HG03354 (cell line): ENCODE measurements around the gene MZT2A.
"Not testable (repeated sequence)": the region's sequence is repeated elsewhere in the genome, so short reads cannot be mapped to it uniquely, and the experiment has no call there.

Source experiments
- ATAC-seq: cut with Tn5 transposase; IDR thresholded peaks from one replicate; pipeline ENCODE4 v1.9.1; 2021; ENCODE audit warnings: mild to moderate bottlenecking; ENCODE audit not compliant: unreplicated experiment, poor library complexity, severe bottlenecking

Gene MZT2A

DNA sequence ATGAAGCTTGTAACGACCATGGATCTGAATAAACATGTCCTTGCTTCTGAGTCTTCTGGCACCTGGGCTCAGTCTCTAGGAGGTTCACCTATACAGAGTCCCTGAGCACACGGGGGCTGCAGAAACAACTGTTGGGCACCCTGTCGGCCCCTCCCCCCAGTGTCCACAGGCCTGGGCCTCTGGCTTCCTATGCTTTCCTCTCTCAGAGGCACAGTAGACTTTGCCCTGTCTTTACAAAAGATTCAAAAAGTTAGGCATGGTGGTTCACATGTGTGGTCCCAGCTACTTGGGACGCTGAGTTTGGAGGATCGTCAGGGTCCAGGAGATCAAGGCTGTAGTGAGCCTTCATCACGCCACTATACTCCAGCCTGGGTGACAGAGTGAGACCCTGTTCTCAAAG lies 29.3 kb upstream of the MZT2A start:
- not testable (repeated sequence) for ATAC-seq

DNA sequence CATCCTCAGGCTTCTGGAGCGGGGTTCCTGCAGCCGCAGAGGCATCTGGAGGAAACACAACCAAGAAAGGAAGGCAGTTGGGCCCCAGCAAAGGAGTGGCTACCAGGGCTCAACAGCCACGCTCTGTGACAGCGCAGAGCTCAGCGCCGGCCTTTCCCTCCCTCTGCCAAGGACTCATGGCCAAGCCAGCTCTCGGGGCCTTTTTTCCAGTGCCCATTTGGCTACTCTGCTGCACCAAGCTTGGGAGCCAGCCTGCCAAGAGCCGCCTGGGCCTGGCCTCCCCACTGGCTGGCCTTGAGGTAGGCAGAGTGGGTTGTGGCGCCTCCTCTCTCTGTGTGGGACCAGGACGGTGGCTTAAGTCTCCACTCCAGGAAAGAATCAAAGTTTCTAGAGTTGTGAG lies 28.3 kb upstream of the MZT2A start:
- no peak for ATAC-seq

DNA sequence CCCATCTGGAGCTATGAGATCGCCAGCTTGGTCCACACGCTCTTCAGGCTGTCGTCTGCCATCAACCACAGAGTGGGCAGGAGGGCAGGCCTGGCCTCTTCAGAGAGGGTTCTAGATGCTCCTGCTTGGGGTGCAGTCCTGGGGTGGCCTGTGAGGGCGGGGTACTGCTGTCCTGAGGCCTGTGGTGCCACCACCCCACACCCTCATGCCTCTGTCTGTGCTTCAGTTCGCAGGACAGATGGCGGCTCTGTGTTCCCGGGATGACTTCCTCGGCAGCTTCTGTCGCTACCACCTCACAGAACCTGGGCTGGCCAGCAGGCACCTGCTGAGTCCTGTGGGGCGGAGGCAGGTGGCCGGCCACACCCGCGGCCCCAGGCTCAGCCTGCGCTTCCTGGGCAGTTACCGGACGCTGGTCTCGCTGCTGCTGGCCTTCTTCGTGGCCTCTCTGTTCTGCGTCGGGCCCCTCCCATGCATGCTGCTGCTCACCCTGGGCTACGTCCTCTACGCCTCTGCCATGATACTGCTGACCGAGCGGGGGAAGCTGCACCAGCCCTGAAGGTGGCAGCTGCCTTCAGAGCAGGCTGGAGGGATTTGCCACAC lies 27.8 kb upstream of the MZT2A start:
- not testable (repeated sequence) for ATAC-seq

DNA sequence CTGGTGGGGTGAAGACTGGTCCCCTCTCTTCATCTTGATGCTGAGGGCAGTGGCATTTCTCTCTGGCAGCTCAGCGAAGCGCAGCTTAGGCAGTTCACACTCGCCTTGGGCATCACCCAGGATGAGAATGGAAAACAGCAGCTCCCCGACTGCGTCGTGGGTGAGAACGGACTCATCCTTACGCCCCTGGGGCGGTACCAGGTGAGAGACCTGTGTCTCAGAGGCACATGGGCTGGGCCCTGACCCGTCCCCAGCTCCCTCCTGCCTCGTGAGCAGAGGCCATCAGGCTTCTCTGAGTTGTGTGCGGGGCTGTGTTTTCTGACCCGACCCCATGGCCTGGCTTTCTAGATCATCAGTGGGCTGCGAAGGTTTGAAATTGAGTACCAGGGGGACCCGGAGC lies 27.3 kb upstream of the MZT2A start:
- ATAC-seq, result no peak

DNA sequence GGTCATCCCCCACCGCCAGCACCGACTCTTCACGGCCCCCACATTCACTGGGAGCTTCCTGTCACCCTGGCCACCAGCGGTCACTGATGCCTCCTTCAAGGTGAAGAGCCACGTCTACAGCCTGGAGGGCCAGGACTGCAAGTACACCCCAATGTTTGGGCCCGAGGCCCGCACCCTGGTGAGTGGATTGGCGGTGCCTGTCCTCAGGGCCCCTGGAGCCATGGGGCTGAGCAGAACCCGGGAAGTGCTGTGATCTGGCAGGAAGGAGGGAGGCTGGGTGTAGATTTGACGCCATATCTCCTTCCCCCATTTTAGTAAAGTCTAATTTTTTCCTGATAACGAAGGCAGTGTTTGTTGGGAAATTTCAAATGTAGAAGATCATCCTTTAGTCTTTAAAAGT lies 26.3 kb upstream of the MZT2A start:
- not testable (repeated sequence) for ATAC-seq

DNA sequence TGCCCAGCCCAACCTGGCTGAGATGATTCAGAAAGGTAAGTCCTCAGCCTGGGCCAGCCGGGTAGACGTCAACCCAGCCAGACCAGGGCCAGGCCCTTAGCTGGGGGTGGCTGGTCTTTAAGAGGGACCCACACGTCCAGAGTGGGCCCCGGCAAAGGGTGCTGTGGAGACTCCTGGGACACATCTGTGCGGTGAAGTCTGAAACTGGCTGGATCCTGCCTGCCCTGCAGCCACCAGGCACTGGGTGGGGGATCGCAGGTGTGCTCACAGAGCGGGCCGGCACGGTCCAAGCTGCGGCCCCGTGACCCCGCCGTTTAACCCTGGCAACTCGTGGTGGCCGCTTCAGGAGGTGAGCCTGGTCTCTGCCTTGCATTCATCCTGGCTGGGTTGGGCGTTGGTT lies 25.7 kb upstream of the MZT2A start:
- not testable (repeated sequence) for ATAC-seq

DNA sequence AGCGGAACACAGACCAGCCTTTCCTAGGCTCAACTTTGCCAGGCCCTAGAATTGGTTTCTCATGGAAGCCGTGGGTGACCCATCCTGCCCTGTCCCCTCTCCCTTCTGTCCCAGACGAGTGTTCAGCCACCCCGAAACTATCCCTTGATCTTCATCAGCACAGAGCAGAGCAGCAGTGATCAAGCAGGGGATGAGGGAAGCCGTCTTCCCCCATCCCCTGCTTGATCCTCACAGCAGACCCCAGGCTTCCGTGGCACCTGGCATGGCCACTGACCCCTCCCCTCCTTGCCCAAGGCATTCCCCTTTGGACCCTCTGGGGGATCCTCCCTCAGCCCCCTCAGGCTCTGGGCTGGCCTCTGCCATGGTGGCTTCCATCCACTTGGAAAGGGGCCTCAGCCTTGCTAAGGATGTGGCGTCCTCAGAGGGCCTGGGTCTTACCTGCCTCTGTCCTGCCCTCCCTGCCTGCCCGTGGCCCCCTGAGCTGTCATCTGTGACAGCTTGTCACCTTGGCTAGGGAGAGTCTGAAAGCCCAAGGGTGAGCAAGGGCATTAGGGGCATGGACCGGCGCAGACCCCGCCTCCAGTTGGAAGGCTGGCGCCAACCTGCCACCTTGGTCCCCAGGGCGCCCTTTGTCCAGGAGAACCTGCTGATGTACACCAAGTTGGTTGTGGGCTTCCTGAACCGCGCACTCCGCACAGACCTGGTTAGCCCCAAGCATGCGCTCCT lies 25.1 kb upstream of the MZT2A start:
- no peak for ATAC-seq

DNA sequence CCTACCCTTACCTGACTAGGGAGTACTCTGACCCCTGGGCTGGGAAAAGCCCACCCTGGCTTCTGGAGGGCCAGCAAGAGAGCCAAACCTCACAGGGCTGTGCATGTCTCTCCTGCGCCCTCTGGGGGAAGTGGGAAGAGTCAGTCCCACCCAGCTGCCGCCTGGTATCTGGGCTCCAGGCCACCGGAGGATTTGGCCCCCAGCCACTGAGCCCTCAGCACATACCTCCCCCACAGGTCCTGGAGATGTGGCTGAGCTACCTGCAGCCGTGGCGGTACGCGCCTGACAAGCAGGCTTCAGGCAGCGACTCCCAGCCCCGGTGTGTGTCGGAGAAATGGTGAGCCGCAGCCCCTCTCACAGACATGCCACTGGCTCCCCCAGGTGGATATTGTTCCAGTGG lies 24.4 kb upstream of the MZT2A start:
- ATAC-seq, result not testable (repeated sequence)

DNA sequence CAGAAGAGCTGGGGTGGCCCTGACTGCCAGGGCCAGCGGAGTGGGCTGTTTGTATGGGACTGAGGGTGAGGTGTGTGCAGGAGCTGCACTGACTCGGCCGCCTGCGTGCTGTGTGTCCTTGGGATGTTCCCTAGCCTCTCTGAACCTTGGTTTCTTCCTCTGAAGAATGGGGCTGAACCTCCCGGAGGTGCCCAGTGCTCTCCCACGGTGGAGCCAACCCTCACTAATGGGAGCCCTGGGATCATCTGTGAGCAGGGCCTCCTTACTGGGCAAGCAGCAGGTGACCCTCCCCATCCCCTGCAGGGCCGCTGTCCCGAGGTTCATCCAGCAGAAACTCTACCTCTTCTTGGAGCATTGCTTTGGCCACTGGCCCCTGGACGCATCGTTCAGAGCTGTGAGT lies 23.8 kb upstream of the MZT2A start:
- ATAC-seq, result no peak

DNA sequence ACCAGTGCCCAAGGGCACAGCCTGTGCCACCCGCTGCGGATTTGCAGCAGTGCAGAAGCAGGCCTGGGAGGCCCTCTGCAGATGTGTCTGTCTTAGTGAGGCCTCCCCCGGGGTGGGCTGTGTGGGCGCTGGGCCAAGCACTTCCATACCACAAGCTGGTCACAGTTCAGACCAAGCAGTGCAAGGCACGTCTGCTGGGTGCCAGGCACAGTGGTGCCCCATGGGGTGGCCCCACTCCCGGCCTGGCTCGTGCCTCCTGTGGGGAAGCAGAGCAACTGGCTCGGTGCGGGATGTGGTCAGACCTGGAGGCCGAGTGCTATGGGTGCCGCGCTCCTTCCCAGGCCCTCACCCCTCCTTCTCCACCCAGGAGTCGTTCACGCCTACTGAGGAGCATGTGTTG lies 23.0 kb upstream of the MZT2A start:
- ATAC-seq, result not testable (repeated sequence)

DNA sequence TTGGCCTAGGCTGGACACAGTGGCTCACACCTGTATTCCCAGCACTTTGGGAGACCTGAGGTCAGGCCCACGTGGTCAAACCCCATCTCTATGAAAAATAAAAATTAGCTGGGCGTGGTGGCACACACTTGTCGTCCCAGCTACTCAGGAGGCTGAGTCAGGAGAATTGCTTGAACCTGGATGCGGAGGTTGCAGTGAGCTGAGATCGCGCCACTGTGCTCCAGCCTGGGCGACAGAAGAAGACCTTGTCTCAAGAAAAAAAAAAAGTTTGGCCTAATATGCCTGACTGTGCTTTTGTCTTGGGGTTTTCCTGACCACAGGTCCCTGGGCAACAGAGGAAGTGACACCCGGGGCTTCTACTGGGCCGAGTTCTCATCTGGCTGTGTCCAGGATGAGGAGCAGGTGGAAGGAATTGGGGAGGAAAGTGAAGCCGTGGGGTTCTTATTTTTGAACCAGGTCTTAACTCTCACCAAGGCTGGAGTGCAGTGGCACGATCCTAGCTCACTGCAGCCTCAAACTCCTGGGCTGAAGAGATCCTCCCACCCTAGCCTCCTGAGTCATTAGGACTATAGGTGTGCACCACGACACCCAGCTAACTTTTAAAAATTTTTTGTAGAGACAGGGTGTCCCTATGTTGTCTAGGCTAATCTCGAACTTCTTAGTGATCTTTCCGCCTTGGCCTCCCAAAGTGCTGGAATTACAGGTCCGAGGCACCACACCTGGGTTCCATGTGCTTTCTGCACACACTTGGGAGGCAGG lies 22.4 kb upstream of the MZT2A start:
- peak; percentile 79 for ATAC-seq

DNA sequence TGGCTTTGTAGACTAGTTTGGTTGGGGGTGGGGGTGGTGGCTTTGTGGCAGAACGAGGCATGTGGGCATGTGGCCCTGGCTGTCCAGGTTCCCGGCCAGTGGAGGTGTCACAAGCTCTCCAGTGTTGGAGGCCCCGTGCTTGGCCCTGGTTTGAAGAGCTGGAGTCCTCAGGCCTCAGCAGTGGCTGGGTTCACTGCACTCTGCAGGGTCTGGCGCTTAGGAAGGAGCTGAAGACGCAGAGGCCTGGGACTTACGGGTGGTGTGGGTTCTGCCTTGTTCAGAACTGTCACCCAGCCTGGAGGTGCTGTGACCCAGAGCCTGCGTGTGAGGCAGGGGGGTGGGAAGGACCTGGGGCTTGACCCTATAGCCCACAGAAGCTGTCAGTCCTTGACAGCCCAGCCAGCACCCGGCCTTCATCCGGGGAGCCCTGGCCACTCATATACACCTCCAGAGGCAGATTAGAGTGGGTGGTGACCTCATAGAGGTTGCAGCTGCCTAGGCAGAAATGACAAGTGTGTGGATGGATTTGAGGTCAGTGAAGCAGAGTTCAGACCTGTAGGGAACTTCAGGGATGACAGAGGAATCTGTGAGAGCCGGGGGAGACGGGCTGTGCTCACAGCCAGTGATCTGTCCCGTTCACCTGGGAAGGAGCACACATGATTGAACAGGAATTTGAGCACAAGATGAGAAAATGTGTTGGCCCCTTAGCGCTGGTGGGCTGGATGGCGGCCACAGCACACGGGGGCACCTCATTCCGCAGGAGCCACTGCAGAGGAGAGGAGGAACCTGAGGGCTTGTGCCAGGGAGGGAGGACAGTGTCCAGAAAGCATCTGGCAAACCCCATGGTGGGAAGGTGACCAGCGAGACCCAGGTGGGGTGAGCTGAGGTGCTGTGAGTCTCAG lies 20.0 kb upstream of the MZT2A start:
- ATAC-seq, result not testable (repeated sequence)

DNA sequence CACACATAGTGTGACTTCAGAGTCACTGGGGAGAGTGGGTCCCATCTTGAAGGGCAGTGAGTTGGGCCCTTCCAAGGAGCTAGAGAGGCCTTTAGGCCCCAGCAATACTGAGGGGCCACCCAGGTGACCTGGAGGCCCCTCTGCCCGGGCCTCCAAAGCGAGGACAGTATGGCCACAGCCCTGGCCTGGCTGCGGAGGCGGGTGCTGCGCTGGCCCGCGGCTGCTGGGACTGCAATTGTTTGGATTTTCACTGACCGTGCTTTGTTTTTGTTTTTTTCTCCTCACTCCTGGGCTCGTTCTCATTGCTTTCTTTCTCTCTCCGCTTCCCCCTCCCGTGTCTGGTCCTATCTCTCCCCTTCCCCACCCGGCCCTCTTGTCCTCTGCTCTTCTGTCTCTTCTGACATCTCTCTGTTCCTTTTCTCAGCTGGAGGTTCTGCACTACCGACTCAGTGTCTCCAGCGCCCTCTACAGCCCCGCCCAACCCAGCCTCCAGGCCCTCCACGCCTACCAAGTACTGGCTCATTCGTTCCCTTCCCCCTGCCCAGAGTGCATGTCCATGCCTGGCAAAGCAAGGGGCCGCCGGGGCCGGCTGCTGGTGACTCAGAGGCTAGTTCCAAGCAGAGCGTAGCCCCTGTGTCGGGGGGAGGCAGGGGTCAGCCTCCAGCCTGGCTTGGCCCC lies 19.2 kb upstream of the MZT2A start:
- not testable (repeated sequence) for ATAC-seq

DNA sequence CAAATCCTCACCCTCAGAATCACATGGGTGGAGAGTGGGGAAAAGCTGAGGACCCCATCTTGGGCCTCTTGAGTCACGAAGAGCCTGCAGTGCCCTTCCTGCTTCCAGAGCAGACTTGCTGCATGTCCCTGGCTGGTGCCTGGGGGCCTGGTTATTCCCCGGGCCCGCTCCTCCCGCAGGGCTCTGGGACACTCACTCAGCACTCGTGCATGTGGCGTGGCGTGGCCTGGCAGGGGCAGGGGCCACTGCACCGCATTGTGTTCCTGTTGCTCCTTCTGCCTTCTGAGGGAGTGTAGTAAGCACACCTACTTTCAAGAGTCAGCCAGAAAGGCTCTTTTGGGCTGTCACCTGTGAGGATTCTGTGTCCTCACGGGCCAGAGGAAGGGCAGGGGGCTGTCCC lies 17.4 kb upstream of the MZT2A start:
- ATAC-seq, result no peak

DNA sequence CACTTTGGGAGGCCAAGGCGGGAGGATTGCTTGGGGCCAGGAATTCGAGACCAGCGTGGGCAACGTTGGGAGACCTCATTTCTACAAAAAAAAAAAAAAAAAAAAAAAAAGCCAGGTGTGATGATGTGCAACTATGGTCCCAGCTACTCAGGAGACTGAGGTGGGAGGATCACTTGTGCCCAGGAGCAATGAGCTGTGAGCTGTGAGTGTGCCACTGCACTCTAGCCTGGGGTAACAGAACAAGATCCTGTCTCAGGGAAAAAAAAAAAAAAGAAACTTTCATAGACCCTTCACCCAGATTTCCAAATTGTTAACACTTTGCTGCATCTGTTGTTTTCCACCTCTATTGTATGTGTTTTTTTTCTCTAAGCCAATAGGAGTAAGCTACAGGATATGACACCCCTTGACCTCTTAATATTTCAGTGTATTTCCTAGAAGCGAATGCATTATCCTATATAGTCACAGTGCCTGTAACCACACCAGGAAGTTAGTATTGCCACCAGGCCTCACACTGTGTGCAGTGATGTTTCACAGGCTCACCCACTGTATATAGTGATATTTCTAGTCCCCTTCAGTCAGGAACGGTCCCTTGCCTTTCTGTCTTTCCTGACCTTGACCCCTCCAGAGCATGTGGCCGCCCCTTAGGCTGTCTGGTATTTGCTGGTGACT lies 12.0 kb upstream of the MZT2A start:
- not testable (repeated sequence) for ATAC-seq

DNA sequence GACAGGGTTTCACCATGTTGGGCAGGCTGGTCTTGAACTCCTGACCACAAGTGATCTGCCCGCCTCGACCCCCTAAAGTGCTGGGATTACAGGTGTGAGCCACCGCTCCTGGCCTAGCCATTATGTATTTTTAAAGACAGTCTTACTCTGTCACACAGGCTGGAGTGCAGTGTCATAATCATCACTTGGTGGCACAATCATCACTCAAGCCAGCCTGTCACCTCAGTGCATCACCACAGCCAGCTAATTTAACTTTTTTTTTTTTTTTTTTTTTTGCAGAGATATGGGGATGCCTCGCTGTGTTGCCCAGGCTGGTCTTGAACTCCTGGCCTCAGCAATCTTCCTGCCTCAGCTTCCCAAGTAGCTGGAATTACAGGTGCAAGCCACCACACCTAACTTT lies 11.4 kb upstream of the MZT2A start:
- not testable (repeated sequence) for ATAC-seq

DNA sequence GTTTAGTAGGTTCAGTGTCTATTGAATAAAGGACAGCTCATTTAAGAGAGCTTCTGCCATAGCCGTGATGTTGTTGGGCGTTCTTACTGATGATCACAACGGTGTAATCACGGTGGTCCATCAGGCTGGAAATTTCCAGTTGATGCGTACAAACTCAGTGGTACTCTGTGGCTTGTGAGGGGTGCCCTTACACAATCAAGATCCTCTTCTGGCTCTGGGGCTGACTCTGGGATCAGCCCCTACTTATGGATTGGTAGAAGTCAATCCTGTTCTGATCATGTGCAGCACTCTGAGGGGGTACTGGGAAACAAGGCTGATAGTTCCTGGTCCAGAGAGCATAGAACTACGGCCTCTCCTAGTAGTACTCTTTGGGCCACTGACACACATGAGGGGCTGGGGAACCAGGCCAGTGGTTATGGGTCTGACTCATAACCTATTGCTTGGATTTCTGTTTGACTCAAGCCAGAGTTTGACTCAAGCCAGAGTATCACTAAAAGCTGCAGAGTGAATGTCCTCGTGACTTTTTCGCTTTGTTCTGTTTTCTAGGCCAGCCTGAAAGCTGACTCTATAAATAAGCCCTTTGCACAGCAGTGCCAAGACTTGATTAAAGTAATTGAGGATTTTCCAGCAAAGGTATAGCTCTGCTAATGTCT lies 6.2 kb upstream of the MZT2A start:
- peak; percentile 84 for ATAC-seq

DNA sequence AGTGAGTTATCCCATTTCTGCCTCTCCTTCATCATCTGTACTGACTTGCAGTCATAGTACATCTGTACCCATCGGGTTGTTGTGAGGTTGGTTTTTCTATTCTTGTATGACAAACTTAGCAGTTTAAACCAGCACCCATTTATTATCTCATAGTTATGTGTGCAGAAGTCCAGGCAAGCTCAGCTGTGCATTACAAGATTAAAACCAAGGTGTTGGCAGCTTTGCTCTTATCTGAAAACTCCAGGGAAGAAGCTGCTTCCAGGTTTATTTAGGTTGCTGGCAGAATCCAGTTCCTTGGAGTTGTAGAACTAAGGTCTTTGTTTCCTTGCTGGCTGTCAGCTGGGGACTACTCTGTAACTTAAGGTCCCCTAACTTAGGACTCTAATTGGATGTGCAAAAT lies 3.3 kb upstream of the MZT2A start:
- not testable (repeated sequence) for ATAC-seq
